Neural cell (in vitro differentiated cells): ENCODE measurements around the gene NTN3.

Experiments
- EP300 ChIP-seq: fragments of 450-650 bp; conservative IDR thresholded peaks from 2 replicates; pipeline ENCODE4 v1.6.1; 2014; ENCODE audit warnings: antibody characterized with exemption, mild to moderate bottlenecking, moderate library complexity; ENCODE audit not compliant: poor library complexity, severe bottlenecking
- MXI1 ChIP-seq: fragments of 450-650 bp; conservative IDR thresholded peaks from 2 replicates; pipeline ENCODE4 v1.6.1; 2014; ENCODE audit warnings: antibody characterized with exemption, mild to moderate bottlenecking; ENCODE audit not compliant: poor library complexity, severe bottlenecking
- POLR2AphosphoS5 ChIP-seq: IDR thresholded peaks from 2 replicates; pipeline ENCODE4 v1.6.1; 2012
- SMC3 ChIP-seq: fragments of 450-650 bp; conservative IDR thresholded peaks from 2 replicates; pipeline ENCODE4 v1.6.1; 2014; ENCODE audit warnings: antibody characterized with exemption, mild to moderate bottlenecking, moderate library complexity; ENCODE audit not compliant: poor library complexity
- TF ChIP-seq, protein P1 (sequence below): fragments of 450-650 bp; IDR thresholded peaks from 2 replicates; pipeline ENCODE4 v1.5.1; 2014; ENCODE audit warnings: antibody characterized with exemption, mild to moderate bottlenecking, moderate library complexity; ENCODE audit not compliant: poor library complexity, severe bottlenecking
- TF ChIP-seq, protein P2 (sequence below): IDR thresholded peaks from 2 replicates; pipeline ENCODE4 v1.6.1; 2012; ENCODE audit warnings: borderline replicate concordance

DNA sequence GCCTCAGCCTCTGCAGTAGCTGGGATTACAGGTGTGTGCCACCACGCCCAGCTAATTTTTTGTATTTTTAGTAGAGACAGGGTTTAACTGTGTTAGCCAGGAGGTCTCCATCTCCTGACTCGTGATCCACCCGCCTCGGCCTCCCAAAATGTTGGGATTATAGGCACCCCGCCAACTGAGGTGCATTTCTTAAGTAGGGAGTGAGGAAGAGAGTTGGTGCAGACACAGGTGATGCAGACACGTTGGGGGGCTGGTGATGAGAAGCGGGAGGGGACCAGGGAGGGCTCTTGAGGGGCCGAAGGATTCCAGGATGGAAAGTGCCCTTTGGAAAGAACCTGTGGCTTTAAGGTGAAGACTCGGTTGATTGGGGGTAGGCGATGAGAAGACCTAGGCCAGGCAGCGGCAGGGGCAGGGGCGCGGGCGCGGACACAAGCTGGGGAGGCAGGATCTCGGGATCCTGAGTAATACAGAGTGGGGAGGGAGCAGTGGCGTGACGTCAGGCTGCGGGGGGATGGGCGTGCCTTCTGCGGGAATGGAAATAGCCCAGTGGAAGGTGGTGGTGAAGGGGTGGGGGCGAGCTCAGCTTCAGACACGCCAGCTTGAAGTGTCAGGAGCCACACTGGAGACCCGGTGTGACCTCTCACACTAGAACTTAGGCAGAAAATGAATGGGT lies 40.2 kb downstream of the NTN3 start:
- TF ChIP-seq, protein P1, sequence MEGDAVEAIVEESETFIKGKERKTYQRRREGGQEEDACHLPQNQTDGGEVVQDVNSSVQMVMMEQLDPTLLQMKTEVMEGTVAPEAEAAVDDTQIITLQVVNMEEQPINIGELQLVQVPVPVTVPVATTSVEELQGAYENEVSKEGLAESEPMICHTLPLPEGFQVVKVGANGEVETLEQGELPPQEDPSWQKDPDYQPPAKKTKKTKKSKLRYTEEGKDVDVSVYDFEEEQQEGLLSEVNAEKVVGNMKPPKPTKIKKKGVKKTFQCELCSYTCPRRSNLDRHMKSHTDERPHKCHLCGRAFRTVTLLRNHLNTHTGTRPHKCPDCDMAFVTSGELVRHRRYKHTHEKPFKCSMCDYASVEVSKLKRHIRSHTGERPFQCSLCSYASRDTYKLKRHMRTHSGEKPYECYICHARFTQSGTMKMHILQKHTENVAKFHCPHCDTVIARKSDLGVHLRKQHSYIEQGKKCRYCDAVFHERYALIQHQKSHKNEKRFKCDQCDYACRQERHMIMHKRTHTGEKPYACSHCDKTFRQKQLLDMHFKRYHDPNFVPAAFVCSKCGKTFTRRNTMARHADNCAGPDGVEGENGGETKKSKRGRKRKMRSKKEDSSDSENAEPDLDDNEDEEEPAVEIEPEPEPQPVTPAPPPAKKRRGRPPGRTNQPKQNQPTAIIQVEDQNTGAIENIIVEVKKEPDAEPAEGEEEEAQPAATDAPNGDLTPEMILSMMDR: no peak
- no peak for TF ChIP-seq SMC3
- no peak for TF ChIP-seq EP300
- no peak for TF ChIP-seq POLR2AphosphoS5
- TF ChIP-seq, protein P2, sequence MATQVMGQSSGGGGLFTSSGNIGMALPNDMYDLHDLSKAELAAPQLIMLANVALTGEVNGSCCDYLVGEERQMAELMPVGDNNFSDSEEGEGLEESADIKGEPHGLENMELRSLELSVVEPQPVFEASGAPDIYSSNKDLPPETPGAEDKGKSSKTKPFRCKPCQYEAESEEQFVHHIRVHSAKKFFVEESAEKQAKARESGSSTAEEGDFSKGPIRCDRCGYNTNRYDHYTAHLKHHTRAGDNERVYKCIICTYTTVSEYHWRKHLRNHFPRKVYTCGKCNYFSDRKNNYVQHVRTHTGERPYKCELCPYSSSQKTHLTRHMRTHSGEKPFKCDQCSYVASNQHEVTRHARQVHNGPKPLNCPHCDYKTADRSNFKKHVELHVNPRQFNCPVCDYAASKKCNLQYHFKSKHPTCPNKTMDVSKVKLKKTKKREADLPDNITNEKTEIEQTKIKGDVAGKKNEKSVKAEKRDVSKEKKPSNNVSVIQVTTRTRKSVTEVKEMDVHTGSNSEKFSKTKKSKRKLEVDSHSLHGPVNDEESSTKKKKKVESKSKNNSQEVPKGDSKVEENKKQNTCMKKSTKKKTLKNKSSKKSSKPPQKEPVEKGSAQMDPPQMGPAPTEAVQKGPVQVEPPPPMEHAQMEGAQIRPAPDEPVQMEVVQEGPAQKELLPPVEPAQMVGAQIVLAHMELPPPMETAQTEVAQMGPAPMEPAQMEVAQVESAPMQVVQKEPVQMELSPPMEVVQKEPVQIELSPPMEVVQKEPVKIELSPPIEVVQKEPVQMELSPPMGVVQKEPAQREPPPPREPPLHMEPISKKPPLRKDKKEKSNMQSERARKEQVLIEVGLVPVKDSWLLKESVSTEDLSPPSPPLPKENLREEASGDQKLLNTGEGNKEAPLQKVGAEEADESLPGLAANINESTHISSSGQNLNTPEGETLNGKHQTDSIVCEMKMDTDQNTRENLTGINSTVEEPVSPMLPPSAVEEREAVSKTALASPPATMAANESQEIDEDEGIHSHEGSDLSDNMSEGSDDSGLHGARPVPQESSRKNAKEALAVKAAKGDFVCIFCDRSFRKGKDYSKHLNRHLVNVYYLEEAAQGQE: no peak
- no peak for TF ChIP-seq MXI1
